Measurements from ENCODE around the gene RRBP1. TPM values are rescaled to one million over a fixed set of nuclear protein-coding genes. Genes with fewer than 3 reads are reported as not detected.

RRBP1 gene
- total RNA-seq, 1 donor from 2014 or later, result 170 TPM

DNA sequence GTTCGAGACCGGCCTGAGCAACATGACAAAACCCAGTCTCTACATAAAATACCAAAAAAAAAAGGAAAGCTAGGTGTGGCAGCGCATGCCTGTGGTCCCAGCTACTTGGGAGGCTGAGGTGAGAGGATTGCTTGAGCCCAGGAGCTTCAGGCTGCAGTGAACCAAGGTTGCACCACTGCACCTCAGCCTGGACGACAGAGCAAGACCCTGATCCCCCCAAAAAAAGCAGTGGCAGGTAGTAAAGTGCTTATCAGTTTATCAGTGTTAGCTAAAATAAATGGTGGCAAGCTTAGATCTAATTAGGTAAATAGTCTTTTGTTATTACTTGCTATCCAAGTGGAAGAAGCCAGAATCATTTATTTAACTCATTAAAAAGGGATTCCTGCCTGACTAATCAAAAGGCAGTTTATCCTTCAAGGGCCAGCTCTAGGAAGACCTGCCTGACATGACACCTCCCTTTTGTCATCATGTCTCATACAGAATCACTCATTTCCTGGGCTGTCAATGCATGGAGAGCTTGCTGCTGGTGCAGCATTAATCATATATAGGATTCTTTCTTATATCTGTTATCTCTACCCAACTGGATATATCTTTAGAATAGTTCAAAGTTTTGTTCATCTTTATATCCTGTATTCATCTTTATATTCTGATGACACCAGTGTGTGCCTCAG, 102.5 kb downstream of the RRBP1 start:
- no peak for DNase-seq (ENCODE audit: low spot score)

DNA sequence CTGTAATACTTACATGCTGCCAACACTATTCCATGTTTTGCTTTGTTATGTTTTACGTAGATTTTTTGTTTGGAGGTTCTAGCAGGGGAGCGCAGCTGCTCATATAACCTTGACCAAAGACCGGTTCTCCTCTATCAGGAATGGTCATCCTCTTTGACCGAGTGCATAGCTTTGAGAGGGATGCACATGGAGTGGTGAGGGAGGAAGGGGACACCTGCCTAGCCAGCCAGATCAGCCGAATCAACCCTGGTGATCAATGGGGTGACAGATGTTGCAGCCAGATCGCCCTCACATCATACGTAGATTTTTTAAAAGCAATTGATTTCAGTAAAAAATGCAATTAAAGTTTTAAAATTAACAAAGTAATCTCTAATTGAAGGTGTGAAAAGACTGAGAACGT, 105.8 kb downstream of the RRBP1 start:
- DNase-seq (ENCODE audit: low spot score), result no peak

DNA sequence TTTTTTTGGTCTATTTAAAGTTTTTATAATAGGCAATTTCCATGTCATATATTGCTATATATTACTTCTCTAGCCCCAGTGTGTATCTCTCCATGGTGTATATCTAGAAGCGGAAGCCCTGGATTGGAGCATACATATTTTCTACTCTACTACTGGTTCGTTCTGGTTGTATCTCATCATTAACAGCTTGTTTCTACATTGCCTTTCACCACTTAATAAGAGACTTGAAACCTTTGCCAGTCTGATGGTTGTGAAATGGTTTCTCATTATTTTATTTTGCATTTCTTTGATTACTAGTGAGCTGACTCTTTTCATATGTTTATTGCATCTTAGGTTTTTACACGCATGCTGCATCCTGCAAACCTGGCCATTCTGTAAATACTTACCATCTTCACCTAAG, 108.6 kb downstream of the RRBP1 start:
- no peak for DNase-seq (ENCODE audit: low spot score)

DNA sequence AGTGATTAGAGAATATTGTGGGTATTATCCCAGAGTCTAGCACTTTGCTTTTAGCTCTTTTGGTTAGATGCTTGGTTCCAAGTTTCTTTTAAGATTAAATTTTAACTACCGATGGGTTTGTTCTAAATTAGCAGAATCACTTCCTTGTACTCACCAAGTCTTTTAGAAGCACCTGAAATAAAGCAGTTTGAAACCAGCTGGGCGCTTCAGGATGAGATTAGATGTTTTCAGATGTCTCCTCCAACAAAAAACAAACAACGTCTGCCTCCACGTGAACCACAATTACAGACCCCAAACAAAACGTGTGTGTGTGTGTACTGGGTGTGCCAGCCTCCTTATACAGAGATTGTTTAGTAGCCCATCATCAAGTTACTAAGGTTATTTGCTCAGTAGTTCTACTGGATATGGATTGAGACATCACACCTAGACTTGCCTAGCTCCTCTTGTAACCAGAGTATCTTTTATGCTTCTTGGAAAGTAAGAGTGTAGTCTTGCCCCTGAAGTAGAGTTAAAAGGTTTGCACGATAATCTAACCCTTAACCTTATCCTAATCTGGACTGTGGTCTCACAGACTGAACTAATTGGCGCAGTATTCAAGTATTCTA, 109.9 kb downstream of the RRBP1 start:
- no peak for DNase-seq (ENCODE audit: low spot score)

DNA sequence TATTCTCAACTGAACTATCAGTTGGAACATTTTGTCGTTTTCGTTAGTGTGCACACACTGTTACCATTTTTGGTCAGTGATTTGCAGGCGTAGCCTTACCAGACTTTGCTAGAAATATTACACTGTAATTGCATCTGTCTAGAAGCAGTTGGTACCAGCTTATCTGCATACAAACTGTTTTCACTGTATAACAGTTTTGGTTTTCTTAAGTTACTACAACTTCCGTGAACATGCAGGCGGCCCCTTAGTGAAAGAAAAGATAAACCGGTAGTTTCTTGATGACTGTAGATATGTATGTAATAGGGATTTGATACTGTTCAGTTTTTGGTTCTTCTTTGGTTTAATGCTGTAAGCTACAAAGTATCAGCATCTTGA, 110.9 kb downstream of the RRBP1 start:
- no peak for DNase-seq (ENCODE audit: low spot score)

DNA sequence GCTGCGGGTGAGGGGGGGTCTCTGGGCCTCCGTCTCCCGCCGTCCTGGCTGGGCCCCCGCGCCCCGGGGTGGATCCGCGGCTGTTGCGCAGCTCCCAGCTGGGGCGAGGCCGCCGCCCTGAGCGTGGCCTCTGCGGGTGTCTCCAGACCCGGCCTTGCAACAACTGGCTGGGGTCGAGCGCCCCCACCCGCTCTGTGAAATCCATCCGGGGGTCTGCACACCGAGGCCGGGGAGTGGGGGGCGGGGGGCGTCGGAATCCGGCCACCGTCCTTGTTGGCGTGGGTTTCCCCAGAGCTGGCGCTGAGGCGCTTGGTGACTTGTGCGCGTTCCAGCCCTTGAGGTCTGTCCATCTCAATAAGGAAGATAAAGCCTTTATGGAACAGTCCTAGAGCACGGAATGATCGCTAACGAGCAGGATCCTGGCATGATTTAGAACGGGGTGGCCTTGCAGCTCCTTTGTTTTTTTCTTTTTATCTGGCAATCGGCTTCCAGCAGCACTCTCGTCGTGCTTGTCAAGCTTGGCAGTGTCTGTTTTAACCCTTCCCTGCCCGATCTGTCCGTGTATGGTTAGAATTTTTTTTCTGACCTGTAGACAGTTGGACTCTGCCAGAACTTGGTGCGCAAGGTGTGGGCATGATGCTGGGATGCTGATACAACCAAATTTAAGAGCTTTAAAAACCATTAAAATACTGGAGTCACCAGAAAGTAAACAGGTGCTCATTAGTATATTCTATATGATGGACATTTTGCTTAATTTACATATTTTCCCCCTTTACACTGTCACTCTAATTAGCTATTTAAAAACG, 111.5 kb downstream of the RRBP1 start:
- peak; percentile 92 for DNase-seq (ENCODE audit: low spot score)

DNA sequence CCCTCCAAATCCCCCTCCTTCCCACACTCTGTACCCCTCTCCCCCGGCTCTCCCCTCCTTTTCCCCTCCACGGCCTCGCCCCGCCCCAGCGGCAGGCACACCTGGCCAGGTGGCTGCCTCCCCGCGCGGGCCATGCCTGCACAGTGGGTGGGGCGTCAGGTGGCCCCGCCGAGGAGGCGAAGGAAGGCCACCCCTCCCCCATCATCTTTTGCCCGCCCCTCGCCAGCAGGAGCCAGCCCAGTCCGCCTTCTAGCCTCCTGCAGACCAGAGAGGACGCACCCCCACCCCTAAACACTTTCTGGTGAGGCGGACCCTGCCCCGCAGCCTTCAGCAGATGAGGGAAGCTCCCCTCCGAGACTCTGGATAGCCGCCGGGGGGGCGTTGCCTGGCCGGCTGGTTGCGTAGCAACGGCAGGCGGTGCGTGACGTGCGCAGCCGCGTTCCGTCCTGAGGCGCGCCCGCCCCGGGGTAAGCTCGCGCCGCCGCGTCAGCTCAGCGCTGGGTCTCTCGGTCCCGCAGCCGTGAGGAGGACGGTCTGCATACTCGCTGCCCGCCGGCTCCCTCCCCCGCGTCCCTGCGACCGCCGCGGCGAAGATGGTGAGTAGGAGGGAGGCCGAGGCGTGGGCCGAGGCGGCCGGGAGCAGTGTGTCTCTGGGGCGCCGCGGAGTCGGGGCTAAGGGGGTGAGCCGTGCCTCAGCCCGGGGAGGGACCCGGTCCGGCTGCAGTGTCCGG, 112.3 kb downstream of the RRBP1 start, which contains the start of gene DSTN:
Gene DSTN, plus strand, starts transcription at position 460 of the 731 bp plus-strand sequence. Its CDS starts 134 bp downstream, at position 594.
- DNase-seq (ENCODE audit: low spot score), result peak; percentile 97

DNA sequence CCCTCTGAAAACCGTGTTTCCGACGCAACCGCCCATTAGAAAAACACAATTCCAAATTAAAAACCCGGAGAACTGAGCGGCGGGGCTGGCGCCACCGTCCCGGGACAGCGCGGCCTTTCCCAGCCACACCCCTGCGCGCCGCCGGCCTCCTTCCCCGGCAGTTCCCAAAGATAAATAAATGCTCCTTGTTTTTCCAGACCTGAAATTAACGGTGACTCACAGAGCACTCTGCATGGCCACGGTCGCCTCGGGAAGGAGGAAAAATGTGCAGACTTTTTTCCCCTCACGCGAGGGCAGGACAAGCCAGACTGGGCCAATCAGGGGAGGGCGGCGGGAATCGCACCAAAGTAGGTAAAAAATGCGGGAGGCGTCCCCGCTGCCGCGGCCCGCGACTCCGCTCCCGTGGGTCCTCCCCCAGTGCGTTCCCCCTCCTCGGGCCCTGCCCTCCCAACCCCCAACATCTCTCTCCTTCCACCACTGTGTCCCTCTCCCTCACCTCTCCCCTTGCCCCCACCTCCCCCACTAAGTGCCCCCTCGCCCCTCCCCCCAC, 113.0 kb downstream of the RRBP1 start:
- DNase-seq (ENCODE audit: low spot score), result peak; percentile 93

DNA sequence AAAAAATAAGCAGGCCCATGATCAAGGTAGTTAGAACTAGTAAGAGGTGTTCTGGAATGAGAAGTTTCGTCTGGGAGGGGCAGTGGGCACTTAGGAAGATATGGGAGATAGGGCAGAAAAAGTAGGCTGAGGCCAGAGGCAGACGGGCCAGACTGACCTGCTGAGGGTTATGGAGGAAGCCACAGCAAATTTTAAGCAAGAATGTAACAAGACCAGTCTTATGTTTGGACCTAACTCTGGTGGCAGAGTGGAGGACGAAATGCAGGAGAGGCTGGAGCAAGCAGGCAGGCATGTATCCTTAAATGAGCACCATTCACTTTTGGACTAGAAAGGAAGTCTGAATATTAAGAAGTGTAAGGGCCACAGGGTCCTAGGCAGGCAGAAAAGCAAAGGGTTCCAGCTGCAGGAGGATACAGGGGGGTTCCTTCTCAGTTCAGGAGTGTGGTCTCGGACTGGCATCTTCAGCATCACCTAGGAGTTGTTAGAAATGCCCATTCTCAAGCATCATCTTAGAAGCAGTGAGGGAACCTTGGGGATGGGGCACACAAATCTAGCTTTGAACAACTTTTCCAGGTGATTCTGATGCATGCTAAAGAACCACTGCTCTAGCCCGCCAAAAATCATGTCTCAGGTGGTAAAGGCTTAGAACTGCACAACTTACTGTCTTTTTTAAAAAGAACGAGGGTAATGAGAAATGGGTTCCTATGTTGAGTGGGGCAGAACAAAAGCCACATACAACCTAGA, 113.8 kb downstream of the RRBP1 start:
- DNase-seq (ENCODE audit: low spot score), result no peak

DNA sequence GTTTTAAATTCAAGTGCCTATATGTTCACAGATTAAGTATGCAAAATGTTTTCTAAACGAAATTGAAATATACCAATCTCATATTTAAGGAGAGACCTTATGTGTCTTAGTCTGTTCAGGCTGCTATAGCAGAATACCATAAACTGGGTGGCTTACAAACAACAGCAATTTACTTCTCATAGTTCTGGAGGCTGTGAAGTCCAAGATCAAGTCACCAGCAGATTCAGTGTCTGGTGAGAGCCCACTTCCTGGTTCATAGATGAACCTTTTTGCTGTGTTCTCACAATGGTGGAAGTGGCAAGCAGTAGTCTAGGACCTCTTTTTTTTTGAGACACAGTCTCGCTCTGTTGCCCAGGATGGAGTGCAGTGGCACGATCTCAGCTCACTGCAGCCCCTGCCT, 115.7 kb downstream of the RRBP1 start:
- no peak for DNase-seq (ENCODE audit: low spot score)

DNA sequence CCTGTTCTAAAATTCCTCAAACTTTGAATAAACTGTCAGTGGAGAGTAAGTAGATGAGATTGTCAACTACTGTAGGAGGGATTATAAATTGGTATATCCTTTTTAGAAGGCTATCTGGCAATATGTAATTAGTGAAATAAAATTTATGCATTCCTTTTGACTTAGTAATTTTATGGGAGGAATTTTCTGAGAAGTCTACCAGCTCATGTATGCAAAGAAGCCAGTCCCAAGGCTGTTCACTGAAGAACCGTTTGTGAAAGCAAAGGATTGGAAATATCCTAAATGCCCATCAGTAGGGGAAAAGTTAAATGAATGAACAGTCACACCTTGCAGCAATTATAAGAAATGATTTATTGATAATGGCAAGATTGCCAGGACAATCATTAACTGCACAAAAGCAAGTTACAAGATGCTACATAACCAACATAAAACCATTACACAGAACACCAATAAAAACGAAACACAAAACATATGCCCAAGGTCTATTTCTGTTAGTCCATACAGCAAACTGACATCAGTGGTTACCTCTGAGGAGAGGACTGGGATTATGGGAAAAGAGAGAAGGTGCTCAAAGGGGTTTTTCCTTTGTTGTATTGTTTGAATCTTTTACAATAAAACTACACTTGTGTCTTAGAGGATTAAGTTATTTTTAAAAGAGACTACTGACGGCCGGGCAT, 116.7 kb downstream of the RRBP1 start:
- DNase-seq (ENCODE audit: low spot score), result no peak

Other genes starting within 250 kb of the RRBP1 start
- gene BFSP1, start 150.9 kb downstream of the RRBP1 start, total RNA-seq, result not detected
- 165 TPM for gene DSTN, start 112.2 kb downstream of the RRBP1 start, total RNA-seq
- gene BANF2, start 17.7 kb upstream of the RRBP1 start, total RNA-seq, result not detected